Keratinocyte (primary cell): ENCODE measurements around the gene DDX41. TPM values are rescaled to one million over a fixed set of nuclear protein-coding genes. Genes with fewer than 3 reads are reported as not detected.
A peak's percentile ranks its signal among the peaks of the same experiment; 100 is the strongest.

ENCODE experiments used
- DNase-seq: peaks from one replicate; pipeline ENCODE4 v3.0.0-alpha.2; 2011; ENCODE audit warnings: low read depth, missing footprints, low spot score
- FAIRE-seq: peaks from 2 replicates; lab custom pipeline; 2011; peaks lifted over from hg19 to GRCh38; lab: Jason Lieb, UNC
- H2AFZ ChIP-seq: 2 replicates; pipeline ENCODE4 v1.6.0; 2012; ENCODE audit warnings: low read length, control low read depth, inconsistent platforms; ENCODE audit not compliant: control insufficient read depth
- H3K27ac ChIP-seq: 2 replicates; pipeline ENCODE4 v1.5.1; 2011; ENCODE audit warnings: low read length; ENCODE audit not compliant: control insufficient read depth, insufficient read depth
- H3K27me3 ChIP-seq: 3 replicates; pipeline ENCODE4 v1.6.0; 2011; ENCODE audit warnings: low read length; ENCODE audit not compliant: control insufficient read depth, insufficient read depth; ENCODE audit errors: extremely low read depth
- H3K36me3 ChIP-seq, 2 experiments: 2 replicates in 1 of 2; 3 replicates in 1 of 2; pipeline ENCODE4 v1.5.1; 2011; ENCODE audit warnings: low read length in 2 of 2, mild to moderate bottlenecking in 1 of 2; ENCODE audit not compliant: control insufficient read depth in 2 of 2, insufficient read depth in 2 of 2; ENCODE audit errors: extremely low read depth in 1 of 2
- H3K4me1 ChIP-seq: 3 replicates; pipeline ENCODE4 v1.5.1; 2011; ENCODE audit warnings: low read length; ENCODE audit not compliant: control insufficient read depth, insufficient read depth; ENCODE audit errors: extremely low read depth
- H3K4me2 ChIP-seq: 3 replicates; pipeline ENCODE4 v1.6.0; 2011; ENCODE audit warnings: low read depth, low read length; ENCODE audit not compliant: control insufficient read depth, insufficient read depth; ENCODE audit errors: extremely low read depth
- H3K4me3 ChIP-seq, 3 experiments: fragments of 200-600 bp in 1 of 3; sonication (generic) in 1 of 3; 2 replicates in 2 of 3; 3 replicates in 1 of 3; pipeline ENCODE4 v1.5.1; 2011 to 2016; ENCODE audit warnings: low read length in 3 of 3, mild to moderate bottlenecking in 3 of 3, control low read depth in 2 of 3, inconsistent platforms in 1 of 3, low read depth in 1 of 3, mixed read lengths in 1 of 3, mixed run types in 1 of 3, moderate library complexity in 1 of 3; ENCODE audit not compliant: control insufficient read depth in 2 of 3, insufficient read depth in 2 of 3; ENCODE audit errors: extremely low read depth in 1 of 3
- H3K79me2 ChIP-seq: 2 replicates; pipeline ENCODE4 v1.6.0; 2012; ENCODE audit warnings: low read length; ENCODE audit not compliant: control insufficient read depth, insufficient read depth
- H3K9ac ChIP-seq: 3 replicates; pipeline ENCODE4 v1.6.0; 2011; ENCODE audit warnings: low read length; ENCODE audit not compliant: control insufficient read depth, insufficient read depth; ENCODE audit errors: extremely low read depth
- H3K9me1 ChIP-seq: 3 replicates; pipeline ENCODE4 v1.6.0; 2011; ENCODE audit warnings: low read length; ENCODE audit not compliant: control insufficient read depth, insufficient read depth; ENCODE audit errors: extremely low read depth
- H3K9me3 ChIP-seq: 2 replicates; pipeline ENCODE4 v1.5.1; 2012; ENCODE audit warnings: low read depth, low read length; ENCODE audit not compliant: control insufficient read depth
- H4K20me1 ChIP-seq: 3 replicates; pipeline ENCODE4 v1.6.0; 2011; ENCODE audit warnings: low read length; ENCODE audit not compliant: control insufficient read depth, insufficient read depth; ENCODE audit errors: extremely low read depth
- EZH2 ChIP-seq: IDR thresholded peaks from one replicate; pipeline ENCODE4 v1.6.1; 2012; ENCODE audit warnings: inconsistent platforms, mild to moderate bottlenecking, low read length, moderate library complexity
- dilution Hi-C: fragments of 300-500 bp; cut with MboI; formaldehyde crosslinking; loops from one replicate; pipeline ENCODE4 v1.7.0; 2020; ENCODE audit warnings: low sequenced_read_pairs; ENCODE audit not compliant: extremely low pct_ligation_motif_present
- polyA plus RNA-seq, 5 experiments: library from polyadenylated mRNA; depleted of rRNA in 3 of 5; stranded (reverse) in 3 of 5; stranded (forward) in 1 of 5; unstranded in 1 of 5; fragments of >200 nt; gene quantifications; 1 replicate in 1 of 5; 2 replicates in 3 of 5; 3 replicates in 1 of 5; pipeline versions ENCODE4 v1.2.1 to v1.2.3, GENCODE V29; 2011 to 2012; ENCODE audit warnings: missing spikeins in 2 of 5, low read depth in 1 of 5, low replicate concordance in 1 of 5
- TF ChIP-seq, protein P1 (sequence below), 3 experiments: IDR thresholded peaks in 1 of 3; conservative IDR thresholded peaks in 1 of 3; optimal IDR thresholded peaks in 1 of 3; 2 replicates in 2 of 3; 3 replicates in 1 of 3; pipeline versions ENCODE3 to v1.5.1; 2011; ENCODE audit warnings: low read length in 3 of 3, mild to moderate bottlenecking in 3 of 3, moderate library complexity in 2 of 3, control low read depth in 1 of 3, inconsistent platforms in 1 of 3; ENCODE audit not compliant: insufficient read depth in 2 of 3; ENCODE audit errors: extremely low read depth in 1 of 3

The DDX41 gene
- polyA plus RNA-seq, 1 donor (not counting 4 experiments of a cell fraction or from before 2014, with no cell fraction given) = 71.3 TPM

GRCh38 chr5:177499842-177500241 lies 16.9 kb downstream of the DDX41 start:
- peaks cover 11% of the 10 kb centered on the region for H3K79me2 ChIP-seq
- H3K9ac ChIP-seq = no peak overlapping the region
- H4K20me1 ChIP-seq = no peaks in the 10 kb centered on the region
- TF ChIP-seq, protein P1, sequence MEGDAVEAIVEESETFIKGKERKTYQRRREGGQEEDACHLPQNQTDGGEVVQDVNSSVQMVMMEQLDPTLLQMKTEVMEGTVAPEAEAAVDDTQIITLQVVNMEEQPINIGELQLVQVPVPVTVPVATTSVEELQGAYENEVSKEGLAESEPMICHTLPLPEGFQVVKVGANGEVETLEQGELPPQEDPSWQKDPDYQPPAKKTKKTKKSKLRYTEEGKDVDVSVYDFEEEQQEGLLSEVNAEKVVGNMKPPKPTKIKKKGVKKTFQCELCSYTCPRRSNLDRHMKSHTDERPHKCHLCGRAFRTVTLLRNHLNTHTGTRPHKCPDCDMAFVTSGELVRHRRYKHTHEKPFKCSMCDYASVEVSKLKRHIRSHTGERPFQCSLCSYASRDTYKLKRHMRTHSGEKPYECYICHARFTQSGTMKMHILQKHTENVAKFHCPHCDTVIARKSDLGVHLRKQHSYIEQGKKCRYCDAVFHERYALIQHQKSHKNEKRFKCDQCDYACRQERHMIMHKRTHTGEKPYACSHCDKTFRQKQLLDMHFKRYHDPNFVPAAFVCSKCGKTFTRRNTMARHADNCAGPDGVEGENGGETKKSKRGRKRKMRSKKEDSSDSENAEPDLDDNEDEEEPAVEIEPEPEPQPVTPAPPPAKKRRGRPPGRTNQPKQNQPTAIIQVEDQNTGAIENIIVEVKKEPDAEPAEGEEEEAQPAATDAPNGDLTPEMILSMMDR (optimal IDR thresholded peaks at IDR 0.05 in 1 of 3, IDR thresholded peaks at IDR 0.05 in 1 of 3, conservative IDR thresholded peaks at IDR 0.05 in 1 of 3; ENCODE audit: extremely low read depth in 1 of 3, insufficient read depth in 2 of 3, low read length in 3 of 3) = no peak
- no peak for TF ChIP-seq EZH2
- H3K36me3 ChIP-seq = peaks cover 1 to 6% of the 10 kb centered on the region in 2 experiments
- H3K27me3 ChIP-seq = no peaks in the 10 kb centered on the region
- dilution Hi-C loops = no loop called here
- peaks cover 29% of the 10 kb centered on the region for H3K4me1 ChIP-seq
- H3K4me3 ChIP-seq = no peak overlapping the region
- FAIRE-seq = no peak
- H2AFZ ChIP-seq = no peak overlapping the region
- no peak overlapping the region for H3K27ac ChIP-seq
- H3K9me1 ChIP-seq = peaks cover 4% of the 10 kb centered on the region
- DNase-seq = no peak
- H3K9me3 ChIP-seq = no peaks in the 10 kb centered on the region
- no peak overlapping the region for H3K4me2 ChIP-seq

- no peak overlapping the region for H3K27ac ChIP-seq
Measured at GRCh38 chr5:177498013-177498787, 18.6 kb downstream of the DDX41 start.

More at GRCh38 chr5:177498013-177498787, 18.6 kb downstream of the DDX41 start:
- no peak for FAIRE-seq
- Histone ChIP-seq H3K79me2 (peaks cover 13% of the 10 kb centered on the region), H3K4me2 (peak overlapping the region; percentile 78), H3K36me3 (peaks cover 1 to 8% of the 10 kb centered on the region in 2 experiments), H3K4me3 (peak overlapping the region; percentile 66 to 81 (median 77)), H3K27me3 (no peaks in the 10 kb centered on the region), H2AFZ (peak overlapping the region; percentile 68), H3K9me1 (peaks cover 4% of the 10 kb centered on the region), H3K4me1 (peaks cover 44% of the 10 kb centered on the region), H3K9ac (peak overlapping the region; percentile 83), H4K20me1 (no peaks in the 10 kb centered on the region), H3K9me3 (no peaks in the 10 kb centered on the region)
- no peak for DNase-seq
- peak; percentile 26 for TF ChIP-seq EZH2
- TF ChIP-seq, protein P1 (optimal IDR thresholded peaks at IDR 0.05 in 1 of 3, IDR thresholded peaks at IDR 0.05 in 1 of 3, conservative IDR thresholded peaks at IDR 0.05 in 1 of 3; ENCODE audit: extremely low read depth in 1 of 3, insufficient read depth in 2 of 3, low read length in 3 of 3) = no peak
- dilution Hi-C loops = no loop called here
